Mucosa of descending colon (tissue), 3 donors: ENCODE results near the gene NOL4L. TPM values are rescaled to one million over a fixed set of nuclear protein-coding genes. Genes with fewer than 3 reads are reported as not detected.
"Not testable (repeated sequence)": the region's sequence is repeated elsewhere in the genome, so short reads cannot be mapped to it uniquely, and the experiment has no call there.

Source experiments
- ATAC-seq: fragments of 200-7000 bp; cut with Tn5 transposase; one replicate; pipeline ENCODE4 v1.9.1; 2020; ENCODE audit warnings: mild to moderate bottlenecking, moderate library complexity
- DNase-seq, 3 donors: peaks; one replicate each; pipeline ENCODE4 v3.0.0-alpha.2; 2020
- H3K36me3 ChIP-seq: fragments of 200-600 bp; one replicate; pipeline ENCODE4 v1.8.0; 2021; ENCODE audit warnings: low read depth, mild to moderate bottlenecking
- H3K4me1 ChIP-seq: fragments of 200-600 bp; one replicate; pipeline ENCODE4 v1.8.0; 2021; ENCODE audit warnings: low read depth, mild to moderate bottlenecking
- H3K4me3 ChIP-seq: fragments of 200-600 bp; one replicate; pipeline ENCODE4 v1.8.0; 2021; ENCODE audit warnings: mild to moderate bottlenecking
- H3K9me3 ChIP-seq: fragments of 200-600 bp; one replicate; pipeline ENCODE4 v1.8.0; 2021; ENCODE audit warnings: mild to moderate bottlenecking
- intact Hi-C, 2 donors: fragments of 100-400 bp; cut with DNase I in 1 of 2; cut with micrococcal nuclease in 1 of 2; formaldehyde crosslinking; loops; one replicate each; pipeline versions ENCODE4 v1.11.0 to v1.11.1; 2022; cut with DNase I, micrococcal nuclease
- total RNA-seq, 3 donors: library from RNA; stranded (reverse); fragmentation: NEBNext Ultra II Directional in 2 of 3; extraction: Animal tissue kit (Norgen Biotek cat#: 25700) in 2 of 3; gene quantifications; one replicate each; pipeline versions ENCODE4 v1.2.1 to v1.2.4, GENCODE V29; 2021 to 2023
- TF ChIP-seq, protein P1 (sequence below): fragments of 200-600 bp; IDR thresholded peaks from one replicate; pipeline ENCODE4 v1.8.0; 2022; ENCODE audit warnings: antibody characterized with exemption, mild to moderate bottlenecking
- donor health status: DM: no; HTN: no; CAD: no; lungs with moderate emphysema.
- donor health status: DM: no; HTN: no; CAD: no.
- donor health status: DM: no; HTN: yes; CAD: no.

Gene NOL4L
- total RNA-seq, 3 donors from 2014 or later, result 46.1 to 75.3 (median 55.1) TPM

DNA sequence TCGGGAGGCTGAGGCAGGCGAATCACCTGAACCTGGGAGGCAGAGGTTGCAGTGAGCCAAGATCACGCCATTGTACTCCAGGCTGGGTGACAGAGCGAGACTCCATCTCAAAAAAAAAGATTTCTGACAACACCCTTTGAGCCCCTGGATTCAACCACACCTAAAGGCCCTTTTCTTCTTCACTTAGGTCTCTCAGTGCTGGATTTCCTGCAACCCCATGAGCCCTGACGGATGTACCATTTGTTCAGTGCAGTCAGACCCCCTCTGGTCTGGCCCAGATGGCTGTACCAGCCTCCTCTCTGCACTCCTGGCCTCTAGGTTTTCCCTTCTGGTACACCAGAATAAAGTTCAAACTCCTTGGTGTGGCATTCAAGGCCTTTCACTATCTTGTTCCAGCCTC lies 9.1 kb upstream of the NOL4L start:
- Histone ChIP-seq H3K4me3 (no peak overlapping the region), H3K9me3 (no peaks in the 10 kb centered on the region), H3K36me3 (no peaks in the 10 kb centered on the region), H3K4me1 (no peaks in the 10 kb centered on the region)
- ATAC-seq (no peak), DNase-seq (no peak)
- TF ChIP-seq, protein P1, sequence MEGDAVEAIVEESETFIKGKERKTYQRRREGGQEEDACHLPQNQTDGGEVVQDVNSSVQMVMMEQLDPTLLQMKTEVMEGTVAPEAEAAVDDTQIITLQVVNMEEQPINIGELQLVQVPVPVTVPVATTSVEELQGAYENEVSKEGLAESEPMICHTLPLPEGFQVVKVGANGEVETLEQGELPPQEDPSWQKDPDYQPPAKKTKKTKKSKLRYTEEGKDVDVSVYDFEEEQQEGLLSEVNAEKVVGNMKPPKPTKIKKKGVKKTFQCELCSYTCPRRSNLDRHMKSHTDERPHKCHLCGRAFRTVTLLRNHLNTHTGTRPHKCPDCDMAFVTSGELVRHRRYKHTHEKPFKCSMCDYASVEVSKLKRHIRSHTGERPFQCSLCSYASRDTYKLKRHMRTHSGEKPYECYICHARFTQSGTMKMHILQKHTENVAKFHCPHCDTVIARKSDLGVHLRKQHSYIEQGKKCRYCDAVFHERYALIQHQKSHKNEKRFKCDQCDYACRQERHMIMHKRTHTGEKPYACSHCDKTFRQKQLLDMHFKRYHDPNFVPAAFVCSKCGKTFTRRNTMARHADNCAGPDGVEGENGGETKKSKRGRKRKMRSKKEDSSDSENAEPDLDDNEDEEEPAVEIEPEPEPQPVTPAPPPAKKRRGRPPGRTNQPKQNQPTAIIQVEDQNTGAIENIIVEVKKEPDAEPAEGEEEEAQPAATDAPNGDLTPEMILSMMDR, result no peak
- intact Hi-C loops, result no loop called here

- intact Hi-C loops, H3K4me3 ChIP-seq, H3K36me3 ChIP-seq, ATAC-seq, H3K9me3 ChIP-seq, H3K4me1 ChIP-seq, DNase-seq: not testable (repeated sequence)
These were observed 7.5 kb upstream of the NOL4L start for GRCh38 chr20:32592616-32593015.

GRCh38 chr20:32592022-32592421 lies 6.9 kb upstream of the NOL4L start:
- no peaks in the 10 kb centered on the region for H3K9me3 ChIP-seq
- H3K4me1 ChIP-seq, result no peaks in the 10 kb centered on the region
- no peak for ATAC-seq
- H3K36me3 ChIP-seq, result no peaks in the 10 kb centered on the region
- H3K4me3 ChIP-seq, result no peak overlapping the region
- TF ChIP-seq, protein P1, result no peak
- intact Hi-C loops, result no loop called here
- no peak for DNase-seq

DNA sequence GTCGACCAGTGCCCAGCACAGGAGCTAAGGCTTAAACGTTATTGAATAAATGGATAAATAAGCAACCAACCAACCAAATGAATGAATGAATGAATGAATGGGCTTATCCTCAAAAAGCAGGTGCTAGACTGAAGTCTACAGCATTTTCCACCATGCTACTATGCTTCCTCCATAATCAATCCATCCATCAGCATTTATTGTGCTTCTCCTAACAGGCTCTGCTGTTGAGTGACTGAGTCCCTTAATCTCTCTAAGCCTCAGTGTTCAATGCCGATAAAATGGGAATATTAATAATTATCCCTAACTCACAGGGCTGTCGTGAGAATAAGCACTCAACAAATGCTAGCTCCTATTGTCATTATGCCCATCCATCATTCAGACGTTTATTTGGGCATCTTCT lies 4.6 kb upstream of the NOL4L start:
- Histone ChIP-seq H3K36me3 (no peaks in the 10 kb centered on the region), H3K4me1 (no peaks in the 10 kb centered on the region), H3K9me3 (no peaks in the 10 kb centered on the region), H3K4me3 (no peak overlapping the region)
- DNase-seq, result no peak
- intact Hi-C loops, result no loop called here
- TF ChIP-seq, protein P1, result no peak
- ATAC-seq, result no peak

DNA sequence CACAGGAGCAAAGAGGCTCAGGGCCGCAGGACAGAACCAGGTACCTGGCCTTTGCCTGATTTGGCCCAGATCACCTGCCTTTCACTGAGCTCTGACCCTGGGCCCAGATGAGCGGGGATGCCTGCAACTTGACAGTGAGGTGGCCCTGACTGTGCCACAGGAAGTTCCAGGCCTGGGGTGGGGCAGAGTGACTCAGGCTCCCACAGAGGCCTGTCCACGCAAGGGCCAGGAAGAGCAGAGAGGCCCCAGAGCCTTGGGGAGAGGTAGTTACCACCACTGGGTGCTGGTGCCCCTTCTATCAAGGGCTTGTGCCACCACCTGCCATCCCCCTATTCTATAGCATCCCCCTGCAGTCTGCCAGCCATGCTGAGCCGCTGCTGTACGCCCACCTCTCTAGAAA lies 4.1 kb upstream of the NOL4L start:
- no peak for ATAC-seq
- no peak for DNase-seq
- H3K4me1 ChIP-seq, result peaks cover 3% of the 10 kb centered on the region
- intact Hi-C loops, result no loop called here
- H3K36me3 ChIP-seq, result no peaks in the 10 kb centered on the region
- no peak overlapping the region for H3K4me3 ChIP-seq
- no peaks in the 10 kb centered on the region for H3K9me3 ChIP-seq
- TF ChIP-seq, protein P1, result no peak

DNA sequence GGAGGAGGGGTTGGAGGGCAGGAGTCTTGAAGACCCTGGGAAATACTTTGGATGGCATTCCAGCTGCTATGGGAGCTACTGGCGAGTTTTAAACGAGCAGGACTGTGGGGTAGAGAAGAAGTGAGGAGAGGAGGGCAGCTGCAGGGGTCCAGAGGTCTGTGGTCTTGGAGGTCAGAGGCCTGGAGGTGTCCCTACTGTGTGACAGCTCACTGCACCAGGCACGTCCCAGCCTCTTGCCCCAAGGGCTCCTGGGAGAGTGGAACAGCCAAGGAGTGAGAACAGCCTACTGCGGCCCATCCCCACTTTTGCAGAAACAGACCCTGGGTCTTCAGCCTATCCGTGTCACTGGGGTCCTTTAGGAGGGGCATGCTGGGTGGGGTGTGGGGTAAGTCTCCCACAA lies 2.9 kb upstream of the NOL4L start:
- Histone ChIP-seq H3K36me3 (no peaks in the 10 kb centered on the region), H3K9me3 (no peaks in the 10 kb centered on the region), H3K4me3 (no peak overlapping the region), H3K4me1 (peaks cover 4% of the 10 kb centered on the region)
- TF ChIP-seq, protein P1, result no peak
- ATAC-seq, result no peak
- no peak for DNase-seq
- intact Hi-C loops, result no loop called here
